Ovary (tissue), 9 donors: ENCODE data around the gene LZTS3. TPM values are rescaled to one million over a fixed set of nuclear protein-coding genes. Genes with fewer than 3 reads are reported as not detected.

Source experiments
- DNase-seq, 5 donors: peaks; one replicate each; pipeline ENCODE4 v3.0.0-alpha.2; 2019 to 2020
- H3K27ac ChIP-seq, 2 donors: fragments of 200-600 bp; one replicate each; pipeline versions ENCODE4 v1.5.1 to v1.8.0; 2019 to 2022
- H3K27me3 ChIP-seq: fragments of 200-600 bp; one replicate; pipeline ENCODE4 v1.8.0; 2022
- H3K36me3 ChIP-seq: fragments of 200-600 bp; sonication (generic); one replicate; pipeline ENCODE4 v1.5.1; 2019
- H3K4me1 ChIP-seq: one replicate; pipeline ENCODE4 v1.8.1; 2013; ENCODE audit warnings: mild to moderate bottlenecking, moderate library complexity; ENCODE audit not compliant: insufficient read depth
- H3K4me3 ChIP-seq: fragments of 200-600 bp; sonication (generic); one replicate; pipeline ENCODE4 v1.5.1; 2017
- H3K9me3 ChIP-seq, 2 donors: fragments of 200-600 bp in 1 of 2; sonication (generic) in 1 of 2; one replicate each; pipeline versions ENCODE4 v1.5.1 to v1.8.1; 2013 to 2019; ENCODE audit warnings: mild to moderate bottlenecking in 1 of 2, moderate library complexity in 1 of 2
- EP300 ChIP-seq: sonication (generic); formaldehyde crosslinking; IDR thresholded peaks from one replicate; pipeline ENCODE4 v1.6.1; 2017; ENCODE audit warnings: antibody characterized with exemption
- POLR2A ChIP-seq: fragments of 450-650 bp; IDR thresholded peaks from one replicate; pipeline ENCODE4 v1.6.1; 2017; ENCODE audit warnings: antibody characterized with exemption, mild to moderate bottlenecking, moderate library complexity
- WGBS, 3 donors: extraction: QIAGEN DNeasy Blood & Tissue Kit in 1 of 3; methylation state at CpG; one replicate each; pipeline versions ENCODE4 v1.1.5 to v1.1.7; 2013 to 2017; 5-methylcytosine and 5-hydroxymethylcytosine counted together
- intact Hi-C, 4 donors: fragments of 100-400 bp; cut with DNase I; formaldehyde crosslinking; loops; one replicate each; pipeline versions ENCODE4 v1.11.0 to v1.15.1; 2022 to 2023
- polyA plus RNA-seq, 2 donors: library from polyadenylated mRNA; stranded (reverse); fragments of 200-250 nt in 1 of 2; fragments of 350-450 nt in 1 of 2; fragmentation: Illumina TruSeq in 1 of 2; extraction: RNeasy Lipid Tissue Mini Kit (QIAGEN cat#74804) in 1 of 2; gene quantifications; one replicate each; pipeline ENCODE4 v1.2.3, GENCODE V29; 2013 to 2014
- total RNA-seq, 7 donors: library from RNA; depleted of rRNA in 2 of 7; stranded (reverse); fragments of >200 nt in 2 of 7; fragmentation: NEBNext Ultra II Directional in 3 of 7; extraction: Animal tissue kit (Norgen Biotek cat#: 25700) in 3 of 7; gene quantifications; one replicate each; pipeline versions ENCODE4 v1.1.0 to v1.2.4, GENCODE V29; 2016 to 2023
- TF ChIP-seq, protein P1 (sequence below), 3 donors: fragments of 450-650 bp in 2 of 3; fragments of 200-600 bp in 1 of 3; IDR thresholded peaks; one replicate each; pipeline versions ENCODE4 v1.5.1 to v1.8.0; 2016 to 2022; ENCODE audit warnings: antibody characterized with exemption in 3 of 3, mild to moderate bottlenecking in 1 of 3
- donor health status: DM: no; HTN: no; CAD: no; lungs with moderate emphysema.
- donor health status: DM: no; HTN: no; CAD: no.
- donor health status: Bipolar disorder and iron deficiency.
- donor health status: DM: yes; HTN: yes; CAD: no.
- donor health status: DM: no; HTN: no; CAD: no.
- donor health status: DM: yes; HTN: yes; CAD: no.

Gene LZTS3
- total and polyA plus RNA-seq, 9 donors = 4.2 to 27.4 (median 18.2) TPM

DNA sequence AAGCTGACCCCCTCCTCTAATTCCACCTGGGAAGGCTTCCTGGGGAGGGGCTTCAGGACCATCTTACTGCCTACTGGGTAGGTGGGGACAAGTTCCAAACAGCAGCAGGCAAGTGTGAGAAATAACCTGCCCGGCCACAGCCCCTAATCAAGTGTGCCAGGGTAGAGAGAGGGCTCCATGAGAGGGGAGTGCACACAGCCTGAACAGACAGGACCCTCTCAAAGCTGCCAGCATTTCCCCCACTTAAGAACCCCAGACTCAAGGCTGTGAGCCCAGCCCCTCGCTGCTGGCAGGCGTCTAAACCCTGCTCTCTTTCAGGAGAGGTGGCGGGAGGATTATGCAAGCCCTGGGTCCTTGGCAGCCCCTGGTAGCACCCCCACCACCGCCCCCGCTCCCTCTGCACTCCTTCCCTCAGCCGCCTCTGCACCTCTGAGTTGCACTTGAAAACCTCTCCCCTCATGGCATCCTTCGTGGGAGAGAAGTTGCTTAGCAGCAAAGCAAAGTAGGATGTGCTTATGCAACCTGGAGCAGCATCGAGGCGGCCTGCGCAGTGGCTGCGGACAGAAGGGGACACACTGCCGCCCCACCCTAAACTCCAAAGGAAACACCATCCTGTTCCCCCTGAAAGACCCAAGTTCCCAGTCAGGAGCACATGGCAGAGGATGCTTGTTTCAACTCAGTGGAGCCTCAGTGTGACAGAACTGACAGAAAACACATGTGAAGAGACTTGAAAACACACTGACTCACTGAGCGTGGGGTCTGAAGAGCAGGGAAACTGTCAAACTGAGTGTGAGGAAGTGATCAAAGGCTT, 20.7 kb upstream of the LZTS3 start:
- 88 to 90% (median 89%) methylated on average over 14 of the region's 14 CpGs for WGBS, 3 donors
- DNase-seq = no peak
- no peaks in the 10 kb centered on the region for H3K27me3 ChIP-seq
- no peaks in the 10 kb centered on the region for H3K4me1 ChIP-seq
- intact Hi-C loops = no loop called here
- H3K27ac ChIP-seq = no peak overlapping the region
- no peaks in the 10 kb centered on the region for H3K36me3 ChIP-seq
- H3K9me3 ChIP-seq = no peaks in the 10 kb centered on the region
- no peak overlapping the region for H3K4me3 ChIP-seq
- TF ChIP-seq POLR2A (no peak), EP300 (no peak)
- TF ChIP-seq, protein P1, sequence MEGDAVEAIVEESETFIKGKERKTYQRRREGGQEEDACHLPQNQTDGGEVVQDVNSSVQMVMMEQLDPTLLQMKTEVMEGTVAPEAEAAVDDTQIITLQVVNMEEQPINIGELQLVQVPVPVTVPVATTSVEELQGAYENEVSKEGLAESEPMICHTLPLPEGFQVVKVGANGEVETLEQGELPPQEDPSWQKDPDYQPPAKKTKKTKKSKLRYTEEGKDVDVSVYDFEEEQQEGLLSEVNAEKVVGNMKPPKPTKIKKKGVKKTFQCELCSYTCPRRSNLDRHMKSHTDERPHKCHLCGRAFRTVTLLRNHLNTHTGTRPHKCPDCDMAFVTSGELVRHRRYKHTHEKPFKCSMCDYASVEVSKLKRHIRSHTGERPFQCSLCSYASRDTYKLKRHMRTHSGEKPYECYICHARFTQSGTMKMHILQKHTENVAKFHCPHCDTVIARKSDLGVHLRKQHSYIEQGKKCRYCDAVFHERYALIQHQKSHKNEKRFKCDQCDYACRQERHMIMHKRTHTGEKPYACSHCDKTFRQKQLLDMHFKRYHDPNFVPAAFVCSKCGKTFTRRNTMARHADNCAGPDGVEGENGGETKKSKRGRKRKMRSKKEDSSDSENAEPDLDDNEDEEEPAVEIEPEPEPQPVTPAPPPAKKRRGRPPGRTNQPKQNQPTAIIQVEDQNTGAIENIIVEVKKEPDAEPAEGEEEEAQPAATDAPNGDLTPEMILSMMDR (IDR thresholded peaks at IDR 0.05) = no peak

DNA sequence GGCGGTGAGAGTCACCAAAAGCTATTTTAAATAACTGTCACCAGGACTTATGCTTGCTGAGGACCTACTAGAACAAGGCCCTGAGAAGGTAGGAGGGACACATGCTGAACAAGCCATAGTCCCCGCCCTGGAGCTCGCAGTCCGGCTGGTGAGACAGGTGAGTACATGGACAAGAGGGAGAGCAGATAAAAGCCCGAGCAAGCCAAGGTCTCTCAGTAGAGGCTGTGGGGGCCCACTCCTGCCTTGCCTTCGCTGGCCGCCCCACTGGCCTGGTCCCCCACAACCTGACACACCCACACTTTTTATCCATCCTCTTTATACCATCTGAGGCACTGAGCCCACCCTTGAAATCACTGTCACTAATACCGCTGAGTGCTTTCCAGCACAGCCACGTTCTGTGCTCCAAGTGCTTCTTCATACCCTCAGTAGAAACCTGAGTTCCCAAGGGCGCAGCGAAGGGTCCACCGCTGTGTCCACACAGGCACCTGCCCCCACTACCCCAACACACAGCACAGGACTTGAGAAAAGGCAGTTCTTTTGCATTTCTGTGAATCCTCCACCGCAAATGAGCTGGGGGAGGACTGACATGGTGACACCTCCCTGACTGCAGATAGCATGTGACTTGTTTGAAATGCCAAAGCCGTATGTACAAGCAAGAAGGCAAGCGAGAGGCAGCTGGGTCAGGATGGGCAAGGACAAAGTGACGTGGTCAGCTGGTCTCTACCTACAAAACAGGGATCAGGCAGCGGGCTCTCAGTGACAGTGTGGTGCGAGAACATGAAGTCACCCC, 19.1 kb upstream of the LZTS3 start:
- Histone ChIP-seq H3K36me3 (no peaks in the 10 kb centered on the region), H3K9me3 (no peaks in the 10 kb centered on the region), H3K4me3 (no peak overlapping the region), H3K4me1 (no peaks in the 10 kb centered on the region), H3K27ac (no peak overlapping the region), H3K27me3 (no peaks in the 10 kb centered on the region)
- 88 to 90% (median 89%) methylated on average over 18 of the region's 18 CpGs for WGBS, 3 donors
- intact Hi-C loops = no loop called here
- DNase-seq = no peak
- TF ChIP-seq EP300 (no peak), POLR2A (no peak)
- TF ChIP-seq, protein P1 (IDR thresholded peaks at IDR 0.05) = no peak

DNA sequence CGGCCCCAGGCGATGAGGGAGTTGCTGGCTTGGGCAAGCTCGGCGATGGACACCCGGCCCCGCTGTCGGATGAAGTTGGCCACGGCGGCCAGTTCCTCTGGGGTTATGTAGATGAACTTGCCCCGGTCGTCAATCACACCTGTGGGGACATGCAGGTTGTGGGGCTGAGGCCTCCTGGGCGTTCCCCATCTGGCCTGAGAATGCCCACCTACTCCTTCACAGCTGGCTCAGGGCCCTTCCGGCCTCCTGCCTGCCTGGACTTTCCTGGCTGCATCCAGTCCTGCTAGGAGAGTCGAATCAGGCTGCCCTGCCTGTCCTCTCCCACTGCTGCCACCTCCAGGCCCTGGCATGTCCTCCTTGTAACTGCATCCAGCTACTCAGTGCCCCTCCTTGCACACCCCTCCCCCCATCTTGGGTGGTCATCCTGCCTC, 17.3 kb upstream of the LZTS3 start:
- DNase-seq = no peak
- TF ChIP-seq EP300 (no peak), POLR2A (no peak)
- TF ChIP-seq, protein P1 (IDR thresholded peaks at IDR 0.05) = no peak
- Histone ChIP-seq H3K4me1 (no peaks in the 10 kb centered on the region), H3K27me3 (no peaks in the 10 kb centered on the region), H3K4me3 (no peak overlapping the region), H3K36me3 (no peaks in the 10 kb centered on the region), H3K9me3 (no peaks in the 10 kb centered on the region), H3K27ac (no peak overlapping the region)
- 89 to 91% (median 90%) methylated on average over 14 of the region's 14 CpGs for WGBS, 3 donors
- intact Hi-C loops = no loop called here

DNA sequence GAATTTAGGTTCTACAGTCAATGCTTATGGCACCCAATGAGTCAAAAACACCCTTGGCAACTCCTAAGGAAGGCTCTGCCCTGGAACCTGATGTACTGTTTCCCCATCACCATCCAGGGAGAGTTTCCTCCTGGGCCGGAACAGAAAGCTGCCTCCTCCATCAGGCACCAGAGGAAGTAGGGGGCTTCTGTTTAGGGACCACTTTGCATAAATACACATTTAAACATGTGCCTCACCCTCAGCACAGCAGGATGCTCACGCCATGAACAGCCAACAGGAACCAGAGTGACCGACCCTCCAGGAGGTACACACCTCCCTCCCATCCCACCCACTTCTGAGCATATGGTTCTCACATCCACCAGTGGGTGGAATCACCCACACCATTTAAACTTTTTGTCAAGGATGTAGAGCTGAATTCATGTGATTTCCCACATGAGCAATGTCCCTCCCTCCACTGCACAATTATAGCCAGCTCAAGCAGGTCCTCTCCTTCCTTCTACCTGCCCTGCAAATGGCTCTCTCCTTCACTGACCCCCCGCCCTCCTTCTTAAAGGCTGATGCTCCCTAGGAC, 16.3 kb upstream of the LZTS3 start:
- no peak for TF ChIP-seq POLR2A
- H3K9me3 ChIP-seq = no peaks in the 10 kb centered on the region
- no peak for DNase-seq
- H3K4me3 ChIP-seq = no peak overlapping the region
- no peak overlapping the region for H3K27ac ChIP-seq
- H3K27me3 ChIP-seq = no peaks in the 10 kb centered on the region
- 79 to 89% (median 84%) methylated on average over 4 of the region's 4 CpGs for WGBS, 3 donors
- no peaks in the 10 kb centered on the region for H3K36me3 ChIP-seq
- no peaks in the 10 kb centered on the region for H3K4me1 ChIP-seq
- intact Hi-C loops = no loop called here
